Type B pancreatic cell (in vitro differentiated cells): ENCODE results near the gene MID1. TPM values are rescaled to one million over a fixed set of nuclear protein-coding genes. Genes with fewer than 3 reads are reported as not detected.

Source experiments
- DNase-seq: peaks from one replicate; pipeline ENCODE4 v3.0.0; 2021; ENCODE audit warnings: mixed read lengths; ENCODE audit not compliant: unreplicated experiment; ENCODE audit errors: extremely low spot score
- H3K27ac Mint-ChIP-seq: 2 replicates; pipeline ENCODE4 v1.8.0; 2021; ENCODE audit warnings: mild to moderate bottlenecking, mixed read lengths
- H3K27me3 Mint-ChIP-seq: 2 replicates; pipeline ENCODE4 v1.8.0; 2021; ENCODE audit warnings: mixed read lengths
- H3K36me3 Mint-ChIP-seq: 2 replicates; pipeline ENCODE4 v1.8.0; 2021; ENCODE audit warnings: mixed read lengths
- H3K4me1 Mint-ChIP-seq: one replicate; pipeline ENCODE4 v1.8.0; 2021; ENCODE audit warnings: mixed read lengths; ENCODE audit not compliant: unreplicated experiment
- H3K4me3 Mint-ChIP-seq: 2 replicates; pipeline ENCODE4 v1.8.0; 2021; ENCODE audit warnings: mild to moderate bottlenecking, mixed read lengths
- H3K9me3 Mint-ChIP-seq: 2 replicates; pipeline ENCODE4 v1.8.0; 2021; ENCODE audit warnings: mixed read lengths
- total RNA-seq: library from RNA; stranded (reverse); gene quantifications from 2 replicates; pipeline ENCODE4 v1.2.1, GENCODE V29; 2021; ENCODE audit warnings: low replicate concordance
- TF ChIP-seq, protein P1 (sequence below): fragments of 200-600 bp; sonication (generic); conservative IDR thresholded peaks from 2 replicates; pipeline ENCODE4 v1.5.0; 2021; ENCODE audit warnings: antibody characterized with exemption, mild to moderate bottlenecking

MID1 gene
- total RNA-seq, 1 donor from 2014 or later = 52.7 TPM

DNA sequence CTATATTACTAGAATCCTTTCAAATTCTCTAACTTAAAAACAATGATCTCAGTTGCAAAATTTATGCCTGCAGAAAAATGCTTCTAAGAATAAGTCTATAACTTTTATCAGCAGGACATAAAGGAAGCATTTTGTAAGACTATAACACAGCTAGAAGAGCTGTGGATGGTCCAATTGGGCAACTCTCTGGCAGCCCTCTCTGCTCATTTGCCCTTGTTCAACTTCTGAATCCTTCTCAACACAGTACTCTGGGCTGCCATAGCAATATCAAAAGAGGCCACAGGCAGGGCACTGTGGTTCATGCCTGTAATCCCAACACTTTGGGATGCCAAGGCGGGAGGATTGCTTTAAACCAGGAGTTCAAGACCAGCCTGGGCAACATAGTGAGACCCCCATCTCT is 88.5 kb downstream of the MID1 start:
- Mint-ChIP-seq H3K27ac (no peak overlapping the region), H3K4me1 (peaks cover under 1% of the 10 kb centered on the region), H3K4me3 (no peak overlapping the region), H3K9me3 (no peaks in the 10 kb centered on the region), H3K36me3 (no peaks in the 10 kb centered on the region), H3K27me3 (no peaks in the 10 kb centered on the region)
- no peak for DNase-seq
- TF ChIP-seq, protein P1, sequence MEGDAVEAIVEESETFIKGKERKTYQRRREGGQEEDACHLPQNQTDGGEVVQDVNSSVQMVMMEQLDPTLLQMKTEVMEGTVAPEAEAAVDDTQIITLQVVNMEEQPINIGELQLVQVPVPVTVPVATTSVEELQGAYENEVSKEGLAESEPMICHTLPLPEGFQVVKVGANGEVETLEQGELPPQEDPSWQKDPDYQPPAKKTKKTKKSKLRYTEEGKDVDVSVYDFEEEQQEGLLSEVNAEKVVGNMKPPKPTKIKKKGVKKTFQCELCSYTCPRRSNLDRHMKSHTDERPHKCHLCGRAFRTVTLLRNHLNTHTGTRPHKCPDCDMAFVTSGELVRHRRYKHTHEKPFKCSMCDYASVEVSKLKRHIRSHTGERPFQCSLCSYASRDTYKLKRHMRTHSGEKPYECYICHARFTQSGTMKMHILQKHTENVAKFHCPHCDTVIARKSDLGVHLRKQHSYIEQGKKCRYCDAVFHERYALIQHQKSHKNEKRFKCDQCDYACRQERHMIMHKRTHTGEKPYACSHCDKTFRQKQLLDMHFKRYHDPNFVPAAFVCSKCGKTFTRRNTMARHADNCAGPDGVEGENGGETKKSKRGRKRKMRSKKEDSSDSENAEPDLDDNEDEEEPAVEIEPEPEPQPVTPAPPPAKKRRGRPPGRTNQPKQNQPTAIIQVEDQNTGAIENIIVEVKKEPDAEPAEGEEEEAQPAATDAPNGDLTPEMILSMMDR = no peak

DNA sequence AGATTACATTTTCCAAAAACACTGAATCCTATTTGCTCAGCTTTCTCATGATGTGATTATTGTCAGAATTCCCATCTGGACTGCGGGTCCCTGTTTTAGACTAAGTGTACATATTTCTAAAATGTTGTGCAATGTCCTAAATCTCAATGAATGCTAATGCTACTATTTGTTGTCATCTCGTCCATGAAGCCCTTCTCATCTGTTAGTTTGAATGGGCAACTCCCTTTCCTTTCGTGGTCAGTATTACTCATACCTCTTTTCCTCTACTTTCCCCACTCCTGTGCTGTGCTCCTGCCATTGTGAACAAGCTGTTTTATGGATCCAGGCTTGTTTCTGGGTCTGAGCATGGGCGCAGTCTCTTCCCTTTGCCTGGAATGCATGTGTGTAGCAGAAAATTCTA is 91.0 kb downstream of the MID1 start:
- H3K27me3 Mint-ChIP-seq = no peaks in the 10 kb centered on the region

DNA sequence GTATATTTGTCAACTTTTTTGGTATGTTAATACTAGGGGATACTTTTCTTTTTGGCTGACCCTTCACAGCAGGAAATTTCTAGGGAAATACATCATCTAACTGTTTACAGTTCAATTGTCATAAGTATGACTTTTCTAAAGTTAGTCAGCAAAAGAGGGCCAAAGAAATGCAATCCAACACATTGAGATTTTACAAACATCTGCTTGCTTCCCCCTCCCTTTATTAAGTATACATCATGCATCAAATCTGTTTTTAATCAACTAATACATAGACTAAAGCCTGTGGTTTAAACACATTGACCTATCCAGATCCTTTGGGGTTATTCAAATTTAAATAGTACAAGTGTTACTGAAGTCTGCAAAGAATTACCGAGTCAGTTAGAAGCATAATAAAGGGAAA is 93.9 kb downstream of the MID1 start:
- Mint-ChIP-seq H3K9me3 (no peaks in the 10 kb centered on the region), H3K36me3 (peaks cover under 1% of the 10 kb centered on the region), H3K4me3 (no peak overlapping the region), H3K27me3 (no peaks in the 10 kb centered on the region), H3K27ac (no peak overlapping the region), H3K4me1 (no peaks in the 10 kb centered on the region)
- TF ChIP-seq, protein P1 = no peak
- DNase-seq = no peak

More for the DNA sequence above, 91.0 kb downstream of the MID1 start:
- TF ChIP-seq, protein P1 = no peak
- H3K36me3 Mint-ChIP-seq = no peaks in the 10 kb centered on the region
- H3K27ac Mint-ChIP-seq = no peak overlapping the region
- H3K4me3 Mint-ChIP-seq = no peak overlapping the region
- DNase-seq = no peak
- H3K9me3 Mint-ChIP-seq = no peaks in the 10 kb centered on the region
- no peaks in the 10 kb centered on the region for H3K4me1 Mint-ChIP-seq

DNA sequence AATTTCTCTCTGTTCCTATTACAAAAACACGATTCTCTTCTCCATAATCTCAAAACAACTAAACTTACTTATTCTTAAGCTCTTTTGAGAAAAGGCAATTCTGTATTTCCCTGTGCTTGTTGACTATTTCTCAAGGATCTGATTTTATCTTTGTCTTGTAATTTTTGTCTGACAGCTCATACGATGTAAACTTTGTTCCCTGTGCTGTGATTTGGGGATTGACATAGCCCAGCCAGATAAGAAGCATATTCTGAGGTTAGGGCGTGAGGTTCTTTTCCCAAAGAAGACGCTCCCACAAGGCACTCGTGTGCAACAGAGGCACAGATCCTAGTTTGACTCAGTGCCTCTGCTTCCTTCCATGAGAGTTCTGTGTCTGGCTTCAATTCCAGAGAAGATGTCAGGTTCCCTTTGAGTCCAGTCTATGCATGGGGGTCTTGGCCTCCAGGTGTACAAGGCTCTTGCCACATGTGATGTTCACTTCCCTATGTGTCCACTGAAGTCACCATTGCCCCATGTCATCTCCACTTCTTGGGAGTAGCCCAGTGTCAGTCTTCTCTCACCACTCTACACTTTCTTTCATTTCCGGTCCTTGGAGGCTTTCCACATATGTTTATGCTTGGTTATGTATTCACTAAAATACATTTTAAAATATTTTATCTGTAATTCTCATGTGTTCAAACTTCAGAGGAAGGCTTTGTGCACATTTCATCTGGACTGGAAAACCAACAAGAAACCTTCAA is 94.8 kb downstream of the MID1 start:
- H3K4me3 Mint-ChIP-seq = no peak overlapping the region
- H3K27ac Mint-ChIP-seq = no peak overlapping the region
- no peaks in the 10 kb centered on the region for H3K9me3 Mint-ChIP-seq
- TF ChIP-seq, protein P1 = no peak
- H3K36me3 Mint-ChIP-seq = peaks cover 4% of the 10 kb centered on the region
- no peaks in the 10 kb centered on the region for H3K4me1 Mint-ChIP-seq
- H3K27me3 Mint-ChIP-seq = no peaks in the 10 kb centered on the region
- no peak for DNase-seq

DNA sequence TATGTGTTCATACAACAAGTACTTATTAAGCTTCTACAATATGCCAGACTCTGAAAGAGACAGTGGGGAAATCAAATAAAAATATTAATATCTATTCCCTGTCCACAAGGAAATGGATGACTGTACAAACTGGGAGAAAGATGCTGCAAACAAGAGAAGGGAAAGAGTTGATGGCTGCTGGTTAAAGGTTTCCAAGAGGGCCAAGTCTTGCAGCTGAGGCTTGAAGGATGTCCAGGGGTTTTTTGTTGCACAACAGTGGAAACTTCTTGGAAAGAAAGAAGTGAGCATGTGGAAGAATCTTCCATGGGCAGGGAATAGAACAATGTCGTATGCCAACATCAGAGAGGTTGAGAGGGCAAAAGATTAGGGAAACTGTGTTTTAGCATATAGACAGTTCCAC is 95.8 kb downstream of the MID1 start:
- TF ChIP-seq, protein P1 = no peak
- DNase-seq = no peak
- Mint-ChIP-seq H3K4me3 (no peak overlapping the region), H3K27me3 (no peaks in the 10 kb centered on the region), H3K36me3 (peaks cover 4% of the 10 kb centered on the region), H3K4me1 (no peaks in the 10 kb centered on the region), H3K9me3 (no peaks in the 10 kb centered on the region), H3K27ac (no peak overlapping the region)
